ENCODE results near the gene PRELID3B.
A peak's percentile ranks its signal among the peaks of the same experiment; 100 is the strongest.
"Not testable (repeated sequence)": the region's sequence is repeated elsewhere in the genome, so short reads cannot be mapped to it uniquely, and the experiment has no call there.

Gene PRELID3B

DNA sequence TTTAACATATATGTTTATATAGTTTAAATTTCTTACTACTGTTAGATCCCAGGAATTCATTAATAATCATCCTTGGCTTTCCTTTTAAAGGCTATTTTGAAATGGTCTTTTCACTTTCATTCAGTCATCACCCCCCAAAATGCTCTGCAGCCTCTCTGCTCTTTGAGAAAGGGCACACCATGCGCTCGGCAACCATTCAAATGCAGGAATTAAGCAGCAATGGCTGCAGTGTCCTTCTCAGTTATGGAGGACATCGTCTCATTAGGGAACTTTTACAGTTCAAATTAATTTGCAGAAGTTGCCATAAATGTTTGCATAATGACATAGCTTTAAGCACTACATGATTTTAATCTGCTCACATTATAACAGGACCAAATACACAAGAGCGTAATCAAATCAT is 17.1 kb downstream of the PRELID3B start:
- DNase-seq (ENCODE audit: low read depth) = no peak

GRCh38 chr20:59025086-59025485 is 17.5 kb downstream of the PRELID3B start:
- DNase-seq (ENCODE audit: low read depth) = no peak

- no peak for DNase-seq (ENCODE audit: low read depth)
These were observed 18.5 kb downstream of the PRELID3B start for GRCh38 chr20:59024111-59024530.

DNA sequence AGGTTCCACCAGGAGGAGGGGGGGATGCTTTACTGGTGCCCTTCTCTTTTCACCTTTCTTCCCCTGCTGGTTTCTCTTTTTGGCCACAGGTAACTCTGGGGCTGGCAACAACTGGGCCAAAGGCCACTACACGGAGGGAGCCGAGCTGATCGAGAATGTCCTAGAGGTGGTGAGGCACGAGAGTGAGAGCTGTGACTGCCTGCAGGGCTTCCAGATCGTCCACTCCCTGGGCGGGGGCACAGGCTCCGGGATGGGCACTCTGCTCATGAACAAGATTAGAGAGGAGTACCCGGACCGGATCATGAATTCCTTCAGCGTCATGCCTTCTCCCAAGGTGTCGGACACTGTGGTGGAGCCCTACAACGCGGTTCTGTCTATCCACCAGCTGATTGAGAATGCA is 19.0 kb downstream of the PRELID3B start:
- no peak for DNase-seq (ENCODE audit: low read depth)

- DNase-seq (ENCODE audit: low read depth) = no peak
These were observed 19.8 kb downstream of the PRELID3B start for GRCh38 chr20:59022754-59023153.

- no peak for DNase-seq (ENCODE audit: low read depth)
These were observed 21.5 kb downstream of the PRELID3B start for GRCh38 chr20:59020938-59021551.

DNA sequence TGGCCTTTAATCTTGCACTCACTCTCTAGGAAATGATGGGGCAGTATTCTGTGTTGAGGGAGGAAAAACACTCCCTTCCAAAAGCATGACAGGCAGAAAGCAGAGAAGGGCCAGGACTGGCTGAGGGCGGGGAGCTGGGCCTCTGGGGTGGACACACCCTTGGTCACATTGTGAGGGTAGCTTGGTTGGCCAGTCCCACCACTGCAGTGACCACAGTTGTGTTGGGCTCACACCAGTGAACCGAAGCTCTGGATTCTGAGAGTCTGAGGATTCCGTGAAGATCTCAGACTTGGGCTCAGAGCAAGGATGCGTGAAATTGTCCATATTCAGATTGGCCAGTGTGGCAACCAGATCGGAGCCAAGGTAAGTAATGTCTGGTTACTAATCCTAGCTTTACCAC is 23.4 kb downstream of the PRELID3B start, which contains the start of gene TUBB1:
Gene TUBB1 (plus strand): TSS at position 213 of the 400 bp plus-strand sequence. CDS start 94 bp downstream, at position 307.
- DNase-seq (ENCODE audit: low read depth) = no peak

DNA sequence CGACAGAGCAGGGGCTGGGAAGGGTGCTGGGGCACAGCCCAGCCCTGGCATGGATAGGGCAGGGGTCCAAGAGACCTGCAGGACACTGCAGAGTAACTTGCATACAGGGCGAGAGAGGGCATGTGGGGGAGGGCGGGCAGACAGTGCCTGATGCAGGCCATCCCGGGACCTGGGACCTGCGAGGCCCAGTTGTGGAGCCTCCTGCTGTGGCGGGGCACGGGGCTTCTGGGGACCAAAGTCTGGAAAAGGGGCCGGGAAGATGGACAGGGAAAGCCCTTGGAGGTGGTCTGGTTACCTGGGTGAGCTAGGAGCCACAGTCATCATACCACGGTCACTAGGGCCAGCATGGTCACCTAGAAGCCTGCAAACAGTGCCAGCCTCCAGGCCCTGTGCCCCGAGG is 23.8 kb downstream of the PRELID3B start:
- DNase-seq (ENCODE audit: low read depth) = no peak

DNA sequence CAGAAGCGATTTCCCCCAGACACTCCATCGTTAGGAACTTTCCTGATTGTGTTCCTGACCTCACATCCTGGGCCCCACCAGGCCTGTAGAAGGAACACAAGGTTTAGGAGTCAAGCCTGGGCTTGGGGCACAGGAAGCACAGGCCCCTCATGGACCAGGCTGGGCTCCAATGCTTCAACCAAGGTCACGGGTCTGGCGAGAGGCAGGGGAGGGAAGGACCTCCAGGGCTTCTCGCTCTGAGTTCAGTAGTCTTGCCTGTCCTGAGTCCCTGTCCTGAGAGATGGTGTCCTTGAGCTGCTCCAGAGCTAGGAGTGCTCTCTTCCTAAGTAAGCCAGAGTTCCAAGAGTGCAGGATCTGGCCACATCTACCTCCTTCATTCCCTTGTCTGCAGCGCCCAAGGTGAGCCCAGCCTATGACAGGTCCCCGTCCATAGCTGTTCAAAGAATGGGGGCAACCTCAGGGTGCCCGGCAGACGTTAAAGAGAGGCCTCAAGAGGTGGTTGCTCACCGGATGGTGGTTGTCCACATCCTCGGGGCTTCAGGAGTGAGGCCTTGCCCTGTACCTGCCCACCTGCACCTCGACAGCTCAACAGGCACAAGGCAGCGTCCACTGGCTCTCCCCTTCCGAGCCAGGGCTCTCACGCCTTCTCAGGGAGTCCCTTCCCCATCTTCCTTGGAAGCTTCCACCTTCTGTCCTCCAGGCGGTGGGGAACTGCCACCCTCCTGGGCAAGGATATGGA is 24.9 kb downstream of the PRELID3B start:
- DNase-seq (ENCODE audit: low read depth) = no peak

- DNase-seq (ENCODE audit: low read depth) = no peak
These were observed 25.6 kb downstream of the PRELID3B start for GRCh38 chr20:59016795-59017492.

DNA sequence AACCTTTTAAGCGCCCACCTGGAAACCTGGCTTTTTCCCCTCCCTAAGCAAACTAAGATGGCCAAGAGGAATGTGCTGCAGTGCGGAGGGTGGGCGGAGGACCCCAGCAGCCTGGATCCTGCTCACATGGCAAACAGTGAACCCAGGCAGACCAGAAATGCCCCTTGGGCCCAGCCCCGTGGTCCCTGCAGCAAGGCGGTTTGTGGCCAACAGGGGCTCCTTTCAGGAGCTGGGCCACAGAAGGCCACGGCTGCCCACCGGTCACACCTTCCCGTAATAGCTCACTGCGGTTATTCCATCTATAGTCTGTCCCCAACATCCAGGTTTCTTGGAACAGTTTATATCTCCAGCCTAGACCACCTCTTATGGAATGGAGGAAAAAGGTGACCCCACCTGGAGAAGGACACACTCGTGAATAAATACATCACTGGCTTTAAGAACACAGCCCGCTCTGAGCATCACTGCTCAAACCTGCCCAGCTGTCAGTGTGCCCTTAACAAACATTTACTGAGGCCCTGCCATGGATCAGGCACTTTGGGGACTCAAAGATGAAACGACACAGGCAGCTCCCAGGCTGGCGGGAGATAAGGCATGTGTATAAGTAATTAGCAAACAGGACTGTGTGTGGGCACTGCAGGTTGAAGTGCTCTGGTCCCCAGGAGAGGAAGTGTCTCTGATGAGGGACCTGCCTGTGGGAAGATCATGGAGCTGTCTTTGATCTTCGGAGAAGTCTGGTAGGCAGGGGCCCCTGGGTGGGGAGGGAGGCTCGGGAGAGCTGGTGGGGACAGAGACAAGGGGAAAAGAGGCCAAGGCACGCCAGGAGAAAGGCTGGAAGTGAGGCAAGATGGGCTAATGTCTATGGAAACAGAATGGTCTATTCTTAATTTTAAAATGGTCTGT is 26.5 kb downstream of the PRELID3B start:
- DNase-seq (ENCODE audit: low read depth) = no peak

- no peak for DNase-seq (ENCODE audit: low read depth)
These were observed 27.2 kb downstream of the PRELID3B start for GRCh38 chr20:59015411-59015810.

DNA sequence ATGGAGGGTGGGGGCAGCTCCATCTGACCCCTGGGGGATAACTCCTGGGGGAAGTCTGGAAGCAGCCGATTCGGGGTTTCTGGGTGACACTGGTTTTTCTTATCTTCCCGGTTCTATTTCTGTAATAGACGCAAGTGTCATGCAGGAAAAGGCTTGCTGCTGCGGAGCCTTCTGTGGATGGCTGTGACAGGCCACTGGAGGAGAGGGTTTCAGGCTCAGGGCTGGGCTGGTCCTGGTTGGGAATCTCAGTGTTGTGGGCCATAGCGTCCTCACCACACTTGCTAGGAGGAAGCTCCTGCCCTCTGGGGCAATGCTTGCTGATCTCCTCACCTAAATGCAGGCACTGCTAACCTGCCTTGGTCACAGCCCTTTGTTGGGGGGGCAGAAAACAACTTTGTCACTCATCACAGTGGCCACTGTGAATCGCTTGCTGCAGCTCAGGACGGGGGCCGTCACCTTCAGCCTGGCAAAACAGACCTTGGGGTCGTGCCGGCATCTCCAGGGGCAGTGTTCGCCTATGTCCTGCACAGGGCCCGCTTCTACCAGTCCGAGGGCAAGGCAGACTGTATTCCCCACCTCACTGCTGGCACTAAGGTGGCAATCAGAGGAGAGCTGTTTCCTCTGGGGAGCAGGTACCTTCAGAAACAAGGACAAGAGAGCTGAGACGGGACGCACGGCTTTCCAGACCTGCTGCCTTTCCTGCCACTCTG is 27.8 kb downstream of the PRELID3B start:
- DNase-seq (ENCODE audit: low read depth) = no peak

- DNase-seq (ENCODE audit: low read depth) = no peak
These were observed 28.5 kb downstream of the PRELID3B start for GRCh38 chr20:59013959-59014608.

DNA sequence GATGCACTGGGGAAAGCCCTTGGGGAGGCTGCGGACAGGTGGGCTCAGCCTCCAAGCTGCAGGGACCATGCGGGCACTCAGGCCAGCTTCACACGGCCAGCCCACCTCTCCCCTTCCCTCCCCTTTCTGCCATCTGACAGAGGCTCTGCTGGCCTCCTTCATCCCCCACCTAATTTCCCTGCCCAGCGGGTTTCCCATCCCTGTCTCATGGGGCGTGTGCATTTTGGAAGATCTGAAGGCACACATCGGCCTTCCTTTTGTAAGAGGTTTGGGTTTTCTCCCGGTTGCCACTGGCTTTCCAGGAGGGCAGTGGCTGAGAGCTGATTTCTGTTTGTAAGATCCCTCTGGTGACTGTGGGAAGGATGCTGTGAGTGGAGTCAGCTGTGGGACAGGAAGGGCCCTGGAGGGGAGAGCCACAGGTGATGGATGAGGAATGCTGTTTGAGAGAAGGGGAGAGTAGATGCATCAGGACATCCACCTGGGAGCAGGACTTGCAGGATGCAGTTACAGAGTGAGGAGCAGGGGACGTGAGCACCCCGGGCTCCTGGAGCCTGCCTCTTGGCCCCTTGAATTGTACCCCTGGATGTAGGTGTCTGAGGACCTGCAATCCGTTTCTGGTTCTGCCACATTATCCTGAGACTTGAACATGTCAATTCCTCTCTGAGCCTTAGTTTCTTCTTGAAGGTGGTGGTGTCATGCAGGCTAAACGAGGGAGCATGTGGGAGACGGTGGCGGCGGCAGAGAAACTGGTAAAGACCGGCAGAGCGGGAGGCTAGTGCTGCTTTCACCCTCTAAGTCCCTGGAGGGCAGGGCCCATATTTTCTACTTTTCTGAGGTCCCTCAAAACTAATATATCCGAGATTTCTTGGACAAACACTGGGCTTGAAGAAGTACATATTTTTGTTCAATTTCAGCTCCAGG is 29.3 kb downstream of the PRELID3B start:
- DNase-seq (ENCODE audit: low read depth) = no peak

DNA sequence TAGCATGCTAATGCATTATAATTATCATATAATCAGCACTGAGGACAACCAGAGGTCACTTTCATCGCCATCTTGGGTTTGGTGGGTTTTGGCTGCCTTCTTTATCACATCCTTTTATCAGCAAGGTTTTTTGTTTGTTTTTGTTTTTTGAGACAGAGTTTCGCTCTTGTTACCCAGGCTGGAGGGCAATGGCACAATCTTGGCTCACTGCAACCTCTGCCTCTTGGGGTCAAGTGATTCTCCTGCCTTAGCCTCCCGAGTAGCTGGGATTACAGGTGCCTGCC is 30.8 kb downstream of the PRELID3B start:
- DNase-seq (ENCODE audit: low read depth) = not testable (repeated sequence)

DNA sequence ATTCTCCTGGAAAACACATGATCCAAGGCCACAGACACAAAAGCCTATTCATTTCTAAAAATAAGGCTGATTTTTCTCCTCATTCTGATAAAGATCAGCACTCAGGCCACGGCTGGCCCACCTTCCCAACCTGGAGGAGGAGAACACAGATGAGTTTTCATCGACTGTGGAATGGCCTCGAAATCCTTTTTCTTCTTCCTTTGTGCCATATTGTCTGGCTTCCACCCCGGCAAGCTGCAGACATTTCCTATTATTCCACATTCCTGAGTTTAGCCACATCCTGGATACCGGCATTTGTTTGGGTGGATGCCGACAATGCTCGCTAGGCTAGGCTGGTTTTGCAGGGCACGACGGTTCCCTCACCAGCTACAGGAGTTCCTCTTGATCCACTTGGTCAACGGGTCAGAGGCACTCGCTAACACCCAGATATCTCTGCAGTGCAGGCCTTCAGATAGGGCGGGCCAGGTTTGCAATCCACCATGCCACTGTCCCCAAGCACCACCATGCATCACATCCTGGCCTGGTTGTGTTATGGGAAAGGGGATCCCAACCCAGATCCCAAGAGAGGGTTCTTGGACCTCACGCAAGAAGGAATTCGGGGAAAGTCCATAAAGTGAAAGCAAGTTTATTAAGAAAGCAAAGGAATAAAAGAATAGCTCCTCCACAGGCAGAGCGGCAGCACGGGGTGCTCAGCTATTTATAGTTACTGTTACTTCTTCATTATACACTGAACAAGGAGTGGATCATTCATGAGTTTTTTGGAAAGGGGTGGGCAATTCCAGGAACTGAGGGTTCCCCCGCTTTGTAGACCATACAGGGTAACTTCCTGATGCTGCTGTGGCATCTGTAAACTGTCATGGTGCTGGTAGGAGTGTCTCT is 31.4 kb downstream of the PRELID3B start:
- DNase-seq (ENCODE audit: low read depth) = peak; percentile 86

DNA sequence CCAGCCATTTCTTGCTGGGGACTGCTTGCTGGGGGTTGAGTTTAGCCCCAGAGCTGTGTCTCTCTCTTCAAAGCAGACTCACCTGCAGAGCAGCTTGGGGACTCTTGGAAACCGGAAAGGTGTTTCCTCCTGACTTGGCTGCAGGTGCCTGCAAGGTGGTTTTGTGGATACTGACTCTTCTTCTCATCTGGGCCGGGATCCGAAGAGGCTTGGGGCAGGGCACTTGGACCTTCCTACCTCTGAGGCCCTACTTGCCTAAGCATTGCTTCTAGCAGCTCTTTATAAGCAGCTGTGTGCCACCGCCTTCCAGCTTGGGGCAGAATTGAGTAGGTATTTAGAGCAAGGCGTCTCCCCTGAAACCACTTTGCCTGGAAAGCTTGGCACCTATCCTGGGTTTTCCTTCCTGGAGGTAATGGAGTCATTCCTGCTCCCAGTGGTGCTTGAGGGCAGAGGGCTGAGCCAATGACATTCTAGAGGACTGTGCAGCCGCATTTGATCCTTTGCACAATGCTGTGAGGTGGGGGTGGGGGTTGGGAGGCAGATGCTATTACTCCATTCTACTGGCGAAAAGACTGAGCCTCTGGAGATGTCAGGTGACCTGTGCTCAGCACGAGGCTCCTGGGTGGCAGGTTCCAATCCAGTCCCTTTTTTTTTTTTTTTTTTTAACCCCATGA is 32.1 kb downstream of the PRELID3B start:
- DNase-seq (ENCODE audit: low read depth) = no peak

Data from GM04503 (cell line).